ENCODE results near the gene MAEA. TPM values are rescaled to one million over a fixed set of nuclear protein-coding genes. Genes with fewer than 3 reads are reported as not detected.

Gene MAEA
- total and polyA plus RNA-seq, 9 of the 15 experiments (the other 6 are each of a cell fraction or from before 2014, with no cell fraction given) = 2.1 to 86.5 (median 45.0) TPM

- TF ChIP-seq GTF2A2 (tag; IDR thresholded peaks at IDR 0.05) (peak; percentile 33; the same call in 1 of the 2 replicates), CHD2 (IDR thresholded peaks at IDR 0.05; ENCODE audit: low read depth, low read length) (0 out of 2 replicates have a peak, but pooled peaks have one; percentile 6), TSC22D4 (tag; IDR thresholded peaks at IDR 0.05) (no peak), KDM1A (IDR thresholded peaks at IDR 0.05) (no peak), PCBP1 (IDR thresholded peaks at IDR 0.05; ENCODE audit: low read depth, low read length, poor library complexity, severe bottlenecking) (no peak), RCOR1 (IDR thresholded peaks at IDR 0.05; ENCODE audit: borderline replicate concordance in 1 of 2, low read depth in 2 of 2, low read length in 2 of 2) (0 out of 4 replicates have a peak, but pooled peaks of 1 of the 2 experiments have one; percentile 2), SRSF7 (optimal IDR thresholded peaks at IDR 0.05; ENCODE audit: low read depth, low read length) (no peak), MAZ (CRISPR knock-in tag; conservative IDR thresholded peaks at IDR 0.05 in 1 of 2, IDR thresholded peaks at IDR 0.05 in 1 of 2) (peak; percentile 36 to 86; a peak in 3 of 4 replicates), SP2 (IDR thresholded peaks at IDR 0.05; ENCODE audit: extremely low read depth, low read depth, low read length, poor library complexity, severe bottlenecking) (no peak), MXD1 (CRISPR knock-in tag; IDR thresholded peaks at IDR 0.05; ENCODE audit: borderline replicate concordance, poor library complexity, severe bottlenecking) (no peak), MCM5 (IDR thresholded peaks at IDR 0.05; ENCODE audit: low read depth) (no peak), CTBP1 (IDR thresholded peaks at IDR 0.05; ENCODE audit: borderline replicate concordance) (peak; percentile 87; the same call in 1 of the 2 replicates), HMG20A (CRISPR knock-in tag; conservative IDR thresholded peaks at IDR 0.05) (no peak), ZBTB1 (CRISPR knock-in tag; IDR thresholded peaks at IDR 0.05; ENCODE audit: borderline replicate concordance, low read depth) (peak; percentile 89; the same call in 1 of the 2 replicates), ATF3 (IDR thresholded peaks at IDR 0.05) (no peak), ATF3 (CRISPR knock-in tag; conservative IDR thresholded peaks at IDR 0.05) (no peak), SIRT6 (IDR thresholded peaks at IDR 0.05; ENCODE audit: low read depth, low read length) (no peak), CHAMP1 (IDR thresholded peaks at IDR 0.05) (no peak), ZNF518B (CRISPR knock-in tag; IDR thresholded peaks at IDR 0.05) (no peak), ZNF23 (CRISPR knock-in tag; IDR thresholded peaks at IDR 0.05) (no peak), GTF2E2 (tag; IDR thresholded peaks at IDR 0.05) (0 out of 2 replicates have a peak, but pooled peaks have one; percentile 66)
These were observed 40.5 kb upstream of the MAEA start (continued) for GRCh38 chr4:1249148-1249730.
